AG09319 (cell line): ENCODE data around the gene DUSP6.

Source experiments
- DNase-seq: peaks from one replicate; pipeline ENCODE4 v3.0.0-alpha.2; 2010; ENCODE audit warnings: low read depth; ENCODE audit errors: extremely low read depth
- CTCF ChIP-seq: IDR thresholded peaks from 2 replicates; pipeline ENCODE4 v1.5.1; 2011; ENCODE audit warnings: low read depth, mild to moderate bottlenecking, inconsistent platforms, low read length, moderate library complexity

The DUSP6 gene

GRCh38 chr12:89373763-89374572, 21.7 kb upstream of the DUSP6 start:
- TF ChIP-seq CTCF = no peak
- no peak for DNase-seq

- TF ChIP-seq CTCF = no peak
- DNase-seq = no peak
Observed at GRCh38 chr12:89372584-89373370, 20.5 kb upstream of the DUSP6 start.

- DNase-seq = no peak
- no peak for TF ChIP-seq CTCF
Observed at GRCh38 chr12:89370850-89371249, 18.5 kb upstream of the DUSP6 start.

- DNase-seq = no peak
- no peak for TF ChIP-seq CTCF
Observed at GRCh38 chr12:89370421-89370831, 18.1 kb upstream of the DUSP6 start.

- no peak for DNase-seq
- TF ChIP-seq CTCF = no peak
Observed at GRCh38 chr12:89369166-89369565, 16.9 kb upstream of the DUSP6 start.

GRCh38 chr12:89368391-89368790, 16.1 kb upstream of the DUSP6 start:
- no peak for DNase-seq
- no peak for TF ChIP-seq CTCF
